ENCODE measurements around the gene TRPM5.

- TF ChIP-seq NR2C2 (CRISPR knock-in tag; IDR thresholded peaks at IDR 0.05), result no peak
- TF ChIP-seq MAX (CRISPR knock-in tag; IDR thresholded peaks at IDR 0.05), result no peak
- no peak for TF ChIP-seq CTCF (IDR thresholded peaks at IDR 0.05)
- TF ChIP-seq IRF2 (CRISPR knock-in tag; IDR thresholded peaks at IDR 0.05; ENCODE audit: borderline replicate concordance, low read depth), result no peak
- TF ChIP-seq TEAD4 (CRISPR knock-in tag; IDR thresholded peaks at IDR 0.05), result no peak
- TF ChIP-seq ZNF138 (CRISPR knock-in tag; conservative IDR thresholded peaks at IDR 0.05), result no peak
- no peak for TF ChIP-seq USF1 (CRISPR knock-in tag; IDR thresholded peaks at IDR 0.05)
- no peak for TF ChIP-seq SP1 (CRISPR knock-in tag; conservative IDR thresholded peaks at IDR 0.05)
- TF ChIP-seq ZNF121 (CRISPR knock-in tag; IDR thresholded peaks at IDR 0.05), result no peak
- no peak for TF ChIP-seq ZSCAN18 (CRISPR knock-in tag; IDR thresholded peaks at IDR 0.05)
- TF ChIP-seq ATF1 (CRISPR knock-in tag; IDR thresholded peaks at IDR 0.05), result no peak
- no peak for TF ChIP-seq FOXP4 (CRISPR knock-in tag; IDR thresholded peaks at IDR 0.05)
Observed at GRCh38 chr11:2432171-2432621, 12.1 kb downstream of the TRPM5 start.

Measured in WTC11 (cell line).